ENCODE measurements around the gene PSMB9.
"Not testable (repeated sequence)": the region's sequence is repeated elsewhere in the genome, so short reads cannot be mapped to it uniquely, and the experiment has no call there.

PSMB9 gene

DNA sequence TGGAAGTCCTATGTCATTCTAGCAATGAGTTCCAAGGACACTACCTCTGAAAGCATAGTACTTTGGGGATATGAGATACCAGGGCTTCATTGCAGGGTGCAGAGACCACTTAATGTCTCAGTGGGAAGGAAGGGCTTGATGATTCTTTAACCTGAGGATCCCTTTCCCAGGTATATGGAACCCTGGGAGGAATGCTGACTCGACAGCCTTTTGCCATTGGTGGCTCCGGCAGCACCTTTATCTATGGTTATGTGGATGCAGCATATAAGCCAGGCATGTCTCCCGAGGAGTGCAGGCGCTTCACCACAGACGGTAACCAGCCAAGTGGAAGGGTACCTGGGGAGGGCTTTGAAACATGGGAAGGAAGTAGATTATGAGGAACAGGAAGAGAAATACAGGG lies 4.2 kb downstream of the PSMB9 start:
- Histone ChIP-seq H3K79me2 (ENCODE audit: control insufficient read depth, insufficient read depth, low read length, unreplicated experiment) (peaks cover 21% of the 10 kb centered on the region), H3K27me3 (ENCODE audit: insufficient read depth, low read length) (no peaks in the 10 kb centered on the region), H3K4me1 (ENCODE audit: control insufficient read depth, insufficient read depth, low read length, unreplicated experiment) (peaks cover 14% of the 10 kb centered on the region), H3K4me3 (ENCODE audit: low read depth, low read length) (no peak overlapping the region), H3K27ac (ENCODE audit: low read depth, low read length) (no peak overlapping the region), H3K36me3 (ENCODE audit: insufficient read depth, low read length) (peaks cover 21% of the 10 kb centered on the region), H2AFZ (ENCODE audit: low read length, unreplicated experiment) (no peak overlapping the region)

DNA sequence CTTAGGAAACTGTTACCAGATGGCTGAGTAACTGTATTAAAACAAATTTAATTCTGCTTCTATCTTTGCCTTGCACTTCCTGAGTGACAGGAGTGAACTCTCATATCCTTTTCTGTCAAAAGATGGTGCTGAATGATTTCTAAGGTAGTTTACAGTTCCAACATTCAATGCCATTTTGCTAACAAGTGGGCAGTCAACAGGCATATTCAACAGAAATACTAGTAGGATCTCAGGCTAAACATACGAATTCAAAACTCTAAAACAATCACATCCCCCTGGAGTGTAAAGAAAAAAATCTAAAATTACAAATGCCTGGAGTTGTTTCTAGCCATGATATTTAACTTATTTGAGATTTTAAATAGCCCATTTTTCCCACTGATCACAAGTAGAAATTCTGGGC lies 6.7 kb downstream of the PSMB9 start:
- Histone ChIP-seq H3K79me2 (ENCODE audit: control insufficient read depth, insufficient read depth, low read length, unreplicated experiment) (peaks cover 5% of the 10 kb centered on the region), H3K4me1 (ENCODE audit: control insufficient read depth, insufficient read depth, low read length, unreplicated experiment) (peaks cover 8% of the 10 kb centered on the region), H2AFZ (ENCODE audit: low read length, unreplicated experiment) (no peak overlapping the region), H3K36me3 (ENCODE audit: insufficient read depth, low read length) (peaks cover 21% of the 10 kb centered on the region), H3K27ac (ENCODE audit: low read depth, low read length) (no peak overlapping the region), H3K4me3 (ENCODE audit: low read depth, low read length) (no peak overlapping the region), H3K27me3 (ENCODE audit: insufficient read depth, low read length) (no peaks in the 10 kb centered on the region)

DNA sequence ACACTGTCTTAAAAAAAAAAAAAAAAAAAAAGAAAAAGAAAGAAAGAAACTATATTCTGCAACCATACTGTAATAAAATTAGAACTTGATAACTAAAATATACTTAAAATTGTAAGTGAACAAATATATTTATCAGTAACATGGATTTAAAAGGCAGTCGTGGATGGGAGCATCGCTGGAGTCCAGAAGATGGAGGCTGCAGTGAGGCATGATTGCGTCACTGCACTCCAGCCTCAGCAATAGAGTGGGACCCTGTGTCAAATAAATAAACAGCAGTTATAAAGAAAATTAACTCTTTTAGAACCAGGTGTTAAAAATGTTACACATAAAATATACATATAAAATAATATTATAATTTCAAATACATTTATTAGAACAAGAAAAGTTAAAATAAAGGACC lies 8.7 kb downstream of the PSMB9 start:
- Histone ChIP-seq H3K27ac (ENCODE audit: low read depth, low read length) (no peak overlapping the region), H3K27me3 (ENCODE audit: insufficient read depth, low read length) (no peaks in the 10 kb centered on the region), H3K4me3 (ENCODE audit: low read depth, low read length) (no peak overlapping the region), H2AFZ (ENCODE audit: low read length, unreplicated experiment) (no peak overlapping the region), H3K36me3 (ENCODE audit: insufficient read depth, low read length) (peaks cover 16% of the 10 kb centered on the region), H3K79me2 (ENCODE audit: control insufficient read depth, insufficient read depth, low read length, unreplicated experiment) (no peaks in the 10 kb centered on the region), H3K4me1 (ENCODE audit: control insufficient read depth, insufficient read depth, low read length, unreplicated experiment) (peaks cover 4% of the 10 kb centered on the region)

DNA sequence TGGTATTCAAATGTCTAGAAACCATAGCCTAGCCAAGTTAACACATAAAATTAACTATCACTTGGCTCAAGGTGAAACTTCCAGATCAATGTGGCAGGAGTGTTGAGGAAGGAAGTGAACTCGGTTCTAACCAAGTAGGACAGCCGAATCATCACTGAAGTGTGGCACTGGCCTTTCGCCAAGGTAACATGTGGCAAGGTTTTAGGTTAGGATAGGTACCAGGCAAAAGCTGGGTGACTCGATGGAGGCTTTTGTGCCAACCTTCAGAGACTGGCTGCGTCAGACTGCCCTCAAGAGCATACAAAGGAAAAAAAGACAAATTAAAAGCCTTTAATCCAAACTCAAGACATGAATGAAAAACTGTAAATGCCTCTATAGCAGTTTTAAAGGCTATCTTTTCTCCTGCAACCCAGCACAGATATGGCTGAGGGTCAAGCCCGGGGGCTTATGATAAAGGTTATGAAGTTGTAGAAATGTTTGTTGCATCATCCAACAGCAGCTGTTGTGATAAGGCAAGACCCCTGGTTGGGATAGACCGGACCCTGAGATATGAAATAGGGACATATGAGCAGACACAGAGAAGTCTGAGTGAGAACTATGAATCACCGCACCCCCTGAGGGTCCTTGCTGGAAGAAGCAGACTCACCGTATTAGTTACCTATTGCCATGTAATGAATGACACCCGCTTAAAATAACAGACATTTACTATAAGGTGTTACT lies 11.9 kb downstream of the PSMB9 start:
- H3K27me3 ChIP-seq (ENCODE audit: insufficient read depth, low read length), result no peaks in the 10 kb centered on the region; the same call in none of the 2 replicates

DNA sequence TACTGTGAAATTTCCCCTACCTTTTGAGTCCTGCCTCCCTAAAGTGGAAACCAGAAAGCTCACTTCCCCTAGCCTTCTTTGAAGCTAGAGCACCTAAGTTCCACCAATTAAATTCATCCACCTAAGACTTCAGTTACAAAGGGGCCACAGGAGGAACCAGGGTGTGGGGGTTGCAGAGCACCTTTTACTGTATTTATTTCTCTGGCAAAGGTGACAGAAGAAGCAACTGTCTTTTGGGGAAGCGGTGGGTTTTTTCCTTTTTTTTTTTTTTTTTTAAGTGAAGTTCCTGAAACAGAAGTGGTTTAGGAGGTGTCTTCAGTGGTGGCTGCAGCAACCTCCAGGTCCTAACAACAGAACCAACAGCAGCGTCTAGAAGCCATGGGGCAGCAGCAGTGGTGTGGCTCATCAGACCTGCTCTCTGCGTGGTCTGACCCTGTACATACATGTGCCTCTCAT lies 13.1 kb downstream of the PSMB9 start:
- peaks cover 7% of the 10 kb centered on the region for H3K4me1 ChIP-seq (ENCODE audit: control insufficient read depth, insufficient read depth, low read length, unreplicated experiment)
- no peaks in the 10 kb centered on the region for H3K36me3 ChIP-seq (ENCODE audit: insufficient read depth, low read length)
- H3K4me3 ChIP-seq (ENCODE audit: low read depth, low read length), result no peak overlapping the region
- H3K79me2 ChIP-seq (ENCODE audit: control insufficient read depth, insufficient read depth, low read length, unreplicated experiment), result no peaks in the 10 kb centered on the region
- H3K27me3 ChIP-seq (ENCODE audit: insufficient read depth, low read length), result no peaks in the 10 kb centered on the region; the same call in none of the 2 replicates
- H3K27ac ChIP-seq (ENCODE audit: low read depth, low read length), result no peak overlapping the region
- peak overlapping the region; percentile 37 for H2AFZ ChIP-seq (ENCODE audit: low read length, unreplicated experiment)

More for the DNA sequence above, 11.9 kb downstream of the PSMB9 start:
- Histone ChIP-seq H2AFZ (ENCODE audit: low read length, unreplicated experiment) (no peak overlapping the region), H3K4me3 (ENCODE audit: low read depth, low read length) (no peak overlapping the region), H3K79me2 (ENCODE audit: control insufficient read depth, insufficient read depth, low read length, unreplicated experiment) (no peaks in the 10 kb centered on the region), H3K4me1 (ENCODE audit: control insufficient read depth, insufficient read depth, low read length, unreplicated experiment) (peaks cover 7% of the 10 kb centered on the region), H3K27ac (ENCODE audit: low read depth, low read length) (no peak overlapping the region), H3K36me3 (ENCODE audit: insufficient read depth, low read length) (peaks cover 1% of the 10 kb centered on the region; the same call in 1 of the 2 replicates)

DNA sequence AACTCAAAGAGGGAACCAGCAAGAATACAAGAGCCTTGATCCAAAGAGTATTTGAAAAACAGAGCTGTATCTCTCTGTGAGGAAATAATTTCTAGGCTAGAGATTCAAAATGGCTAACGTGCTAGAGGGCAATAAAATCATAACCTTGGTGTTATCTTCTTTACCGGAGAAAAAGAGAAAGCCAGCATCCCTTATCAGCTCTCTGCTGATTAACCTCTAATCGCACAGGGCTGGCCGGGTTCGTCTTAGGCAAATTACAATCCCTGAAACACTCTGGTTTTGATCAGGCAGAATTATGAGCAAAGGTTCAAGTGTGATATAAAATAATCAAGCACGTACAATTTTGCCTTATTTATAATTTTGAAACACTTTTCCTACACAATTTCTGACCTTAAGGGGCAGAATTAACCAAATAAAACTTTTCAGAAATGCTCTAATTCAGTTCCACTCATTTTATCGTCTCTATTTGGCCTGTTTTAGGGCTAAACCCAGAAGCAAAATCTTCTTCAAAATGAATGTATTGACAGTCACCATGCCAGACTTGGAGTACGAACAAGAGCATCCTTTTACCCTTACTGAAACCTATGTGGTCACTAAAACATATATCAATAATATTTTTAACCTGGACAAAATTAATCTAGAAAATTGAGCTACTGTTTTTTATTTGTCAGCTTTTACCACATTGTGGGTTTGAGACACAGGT lies 13.7 kb downstream of the PSMB9 start:
- H3K27ac ChIP-seq (ENCODE audit: low read depth, low read length), result no peak overlapping the region
- H2AFZ ChIP-seq (ENCODE audit: low read length, unreplicated experiment), result peak overlapping the region; percentile 37

DNA sequence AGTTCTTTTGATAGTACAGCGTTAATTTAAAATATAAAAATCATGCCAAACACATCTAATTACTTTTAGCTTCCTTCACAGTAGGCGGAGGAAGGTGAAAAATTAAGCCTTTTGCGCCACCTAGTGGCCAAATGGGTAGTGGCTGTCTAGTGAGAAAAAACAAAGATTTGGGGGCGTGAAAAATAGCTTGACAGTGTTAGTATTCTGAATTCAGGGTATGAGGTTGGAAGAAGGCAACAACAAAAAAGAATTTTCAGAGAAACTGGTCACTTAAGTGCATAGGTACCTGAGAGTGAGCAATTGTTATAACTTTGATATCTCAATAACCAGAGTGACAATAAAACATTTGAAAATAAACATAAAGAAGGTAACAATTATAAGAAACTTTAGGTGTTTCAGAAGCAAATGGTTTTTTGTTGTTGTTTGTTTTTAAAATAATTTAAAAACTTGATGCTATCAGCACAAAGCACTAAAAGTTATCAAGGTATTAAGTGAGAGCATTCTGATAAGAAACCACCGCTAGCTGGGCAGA lies 14.3 kb downstream of the PSMB9 start:
- Histone ChIP-seq H3K36me3 (ENCODE audit: insufficient read depth, low read length) (no peaks in the 10 kb centered on the region), H2AFZ (ENCODE audit: low read length, unreplicated experiment) (peak overlapping the region; percentile 37), H3K27me3 (ENCODE audit: insufficient read depth, low read length) (no peaks in the 10 kb centered on the region; the same call in none of the 2 replicates), H3K4me1 (ENCODE audit: control insufficient read depth, insufficient read depth, low read length, unreplicated experiment) (peaks cover 7% of the 10 kb centered on the region), H3K27ac (ENCODE audit: low read depth, low read length) (no peak overlapping the region), H3K4me3 (ENCODE audit: low read depth, low read length) (no peak overlapping the region), H3K79me2 (ENCODE audit: control insufficient read depth, insufficient read depth, low read length, unreplicated experiment) (no peaks in the 10 kb centered on the region)

More for the DNA sequence above, 13.7 kb downstream of the PSMB9 start:
- Histone ChIP-seq H3K27me3 (ENCODE audit: insufficient read depth, low read length) (no peaks in the 10 kb centered on the region; the same call in none of the 2 replicates), H3K4me1 (ENCODE audit: control insufficient read depth, insufficient read depth, low read length, unreplicated experiment) (peaks cover 7% of the 10 kb centered on the region), H3K36me3 (ENCODE audit: insufficient read depth, low read length) (no peaks in the 10 kb centered on the region), H3K4me3 (ENCODE audit: low read depth, low read length) (no peak overlapping the region; the same call in 1 of the 2 replicates), H3K79me2 (ENCODE audit: control insufficient read depth, insufficient read depth, low read length, unreplicated experiment) (no peaks in the 10 kb centered on the region)

DNA sequence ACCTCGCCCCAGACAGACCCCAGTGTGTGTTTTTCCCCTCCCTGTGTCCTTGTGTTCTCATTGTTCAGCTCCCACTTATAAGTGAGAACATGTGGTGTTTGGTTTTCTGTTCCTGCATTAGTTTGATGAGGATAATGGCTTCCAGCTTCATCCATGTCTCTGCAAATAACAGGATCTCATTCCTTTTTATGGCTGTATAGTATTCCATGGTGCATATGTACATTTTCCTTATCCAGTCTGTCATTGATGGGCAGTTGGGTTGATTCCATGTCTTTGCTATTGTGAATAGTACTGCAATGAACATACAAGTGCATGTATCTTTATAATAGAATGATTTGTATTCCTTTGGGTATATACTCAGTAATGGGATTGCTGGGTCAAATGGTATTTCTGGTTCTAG lies 20.0 kb downstream of the PSMB9 start:
- not testable (repeated sequence) for H3K4me3 ChIP-seq (ENCODE audit: low read depth, low read length); H3K27me3 ChIP-seq (ENCODE audit: insufficient read depth, low read length); H3K36me3 ChIP-seq (ENCODE audit: insufficient read depth, low read length)

DNA sequence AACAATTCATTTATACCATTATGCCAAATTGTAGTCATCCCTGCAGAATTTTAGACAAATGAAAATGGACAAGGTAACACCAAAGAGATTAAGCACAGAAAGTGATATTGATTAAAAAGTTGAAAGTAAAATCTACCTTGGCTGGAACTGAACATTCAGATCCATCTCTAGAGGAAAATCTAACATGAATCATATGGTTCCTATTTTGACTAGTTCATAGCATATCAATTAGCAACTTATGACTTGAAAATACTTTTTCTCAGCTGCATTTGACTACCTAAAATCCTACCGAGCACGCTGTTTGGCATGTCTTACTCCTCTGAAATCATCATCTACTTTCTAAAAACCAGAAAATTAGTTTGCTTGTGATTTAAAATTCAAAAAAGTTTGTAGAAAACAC lies 22.6 kb downstream of the PSMB9 start:
- H3K36me3 ChIP-seq (ENCODE audit: insufficient read depth, low read length), result no peaks in the 10 kb centered on the region
- H3K27me3 ChIP-seq (ENCODE audit: insufficient read depth, low read length), result no peaks in the 10 kb centered on the region; the same call in 1 of the 2 replicates
- H3K4me1 ChIP-seq (ENCODE audit: control insufficient read depth, insufficient read depth, low read length, unreplicated experiment), result no peaks in the 10 kb centered on the region
- no peaks in the 10 kb centered on the region for H3K79me2 ChIP-seq (ENCODE audit: control insufficient read depth, insufficient read depth, low read length, unreplicated experiment)
- H2AFZ ChIP-seq (ENCODE audit: low read length, unreplicated experiment), result no peak overlapping the region
- H3K4me3 ChIP-seq (ENCODE audit: low read depth, low read length), result no peak overlapping the region
- no peak overlapping the region for H3K27ac ChIP-seq (ENCODE audit: low read depth, low read length)

More for the DNA sequence above, 20.0 kb downstream of the PSMB9 start:
- not testable (repeated sequence) for H3K27ac ChIP-seq (ENCODE audit: low read depth, low read length); H3K4me1 ChIP-seq (ENCODE audit: control insufficient read depth, insufficient read depth, low read length, unreplicated experiment); H2AFZ ChIP-seq (ENCODE audit: low read length, unreplicated experiment); H3K79me2 ChIP-seq (ENCODE audit: control insufficient read depth, insufficient read depth, low read length, unreplicated experiment)

DNA sequence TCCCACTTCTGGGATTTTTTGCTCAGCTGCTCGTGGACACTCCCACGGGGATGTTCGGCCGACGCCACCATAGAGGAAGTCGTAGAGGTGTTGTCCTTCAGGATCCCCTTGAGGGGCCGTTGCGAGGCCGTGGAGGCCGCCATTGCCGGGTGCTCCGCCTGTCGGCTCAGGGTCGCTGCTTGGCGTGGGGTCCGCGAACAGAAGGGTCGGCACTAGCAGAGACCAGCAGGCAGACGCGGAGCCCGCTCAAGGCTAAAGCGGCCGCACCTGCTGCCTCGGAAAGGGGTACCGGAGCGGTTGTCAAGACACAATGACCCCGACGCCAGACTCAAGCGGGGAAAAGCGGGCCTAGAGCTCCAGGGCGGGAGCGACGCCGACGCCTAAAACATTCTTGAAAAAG lies 25.7 kb downstream of the PSMB9 start:
- Histone ChIP-seq H2AFZ (ENCODE audit: low read length, unreplicated experiment) (no peak overlapping the region), H3K36me3 (ENCODE audit: insufficient read depth, low read length) (no peaks in the 10 kb centered on the region), H3K4me3 (ENCODE audit: low read depth, low read length) (no peak overlapping the region), H3K27me3 (ENCODE audit: insufficient read depth, low read length) (no peaks in the 10 kb centered on the region), H3K27ac (ENCODE audit: low read depth, low read length) (no peak overlapping the region), H3K4me1 (ENCODE audit: control insufficient read depth, insufficient read depth, low read length, unreplicated experiment) (peaks cover 25% of the 10 kb centered on the region), H3K79me2 (ENCODE audit: control insufficient read depth, insufficient read depth, low read length, unreplicated experiment) (no peaks in the 10 kb centered on the region)
